NT2/D1 (cell line): Measurements from ENCODE around the gene SMYD2.

Experiments
- YY1 ChIP-seq: IDR thresholded peaks from 2 replicates; pipeline ENCODE4 v1.6.1; 2011; ENCODE audit not compliant: insufficient read length, insufficient read depth
- ZNF274 ChIP-seq: IDR thresholded peaks from 2 replicates; pipeline ENCODE4 v1.6.1; 2011; ENCODE audit warnings: mild to moderate bottlenecking, low read depth, low read length

GRCh38 chr1:214276786-214277185, 4.2 kb upstream of the SMYD2 start:
- TF ChIP-seq YY1 (no peak), ZNF274 (no peak)
